ENCODE measurements around the gene SYT2.
A peak's percentile ranks its signal among the peaks of the same experiment; 100 is the strongest.

The SYT2 gene

GRCh38 chr1:202578565-202578964 lies 131.7 kb downstream of the SYT2 start:
- no peak for ATAC-seq (replicated peaks)
- Mint-ChIP-seq H3K4me3 (no peak overlapping the region), H3K9me3 (no peaks in the 10 kb centered on the region), H3K27ac (no peak overlapping the region), H3K4me1 (ENCODE audit: low read depth in 2 of 2) (no peaks in the 10 kb centered on the region), H3K27me3 (no peaks in the 10 kb centered on the region), H3K36me3 (ENCODE audit: insufficient read depth) (no peaks in the 10 kb centered on the region)
- no peak for DNase-seq

GRCh38 chr1:202578001-202578504 lies 132.2 kb downstream of the SYT2 start:
- Mint-ChIP-seq H3K27me3 (no peaks in the 10 kb centered on the region), H3K9me3 (no peaks in the 10 kb centered on the region), H3K4me3 (no peak overlapping the region), H3K27ac (no peak overlapping the region), H3K36me3 (ENCODE audit: insufficient read depth) (no peaks in the 10 kb centered on the region), H3K4me1 (ENCODE audit: low read depth in 2 of 2) (no peaks in the 10 kb centered on the region)
- no peak for DNase-seq
- ATAC-seq (replicated peaks) = no peak

- Mint-ChIP-seq H3K27me3 (no peaks in the 10 kb centered on the region), H3K9me3 (no peaks in the 10 kb centered on the region), H3K4me3 (no peak overlapping the region), H3K4me1 (ENCODE audit: low read depth in 2 of 2) (no peaks in the 10 kb centered on the region), H3K36me3 (ENCODE audit: insufficient read depth) (peaks cover 4% of the 10 kb centered on the region), H3K27ac (no peak overlapping the region)
- no peak for DNase-seq
- ATAC-seq (replicated peaks) = no peak
Observed at GRCh38 chr1:202577381-202577780, 132.9 kb downstream of the SYT2 start.

- Mint-ChIP-seq H3K9me3 (no peaks in the 10 kb centered on the region), H3K27ac (no peak overlapping the region), H3K27me3 (no peaks in the 10 kb centered on the region), H3K36me3 (ENCODE audit: insufficient read depth) (peaks cover 4% of the 10 kb centered on the region), H3K4me3 (no peak overlapping the region), H3K4me1 (ENCODE audit: low read depth in 2 of 2) (no peaks in the 10 kb centered on the region)
- no peak for DNase-seq
- no peak for ATAC-seq (replicated peaks)
Observed at GRCh38 chr1:202576816-202577215, 133.4 kb downstream of the SYT2 start.

GRCh38 chr1:202575918-202576653 lies 134.2 kb downstream of the SYT2 start:
- Mint-ChIP-seq H3K36me3 (ENCODE audit: insufficient read depth) (peaks cover 4% of the 10 kb centered on the region), H3K4me3 (no peak overlapping the region), H3K27ac (no peak overlapping the region), H3K27me3 (no peaks in the 10 kb centered on the region), H3K9me3 (no peaks in the 10 kb centered on the region), H3K4me1 (ENCODE audit: low read depth in 2 of 2) (no peaks in the 10 kb centered on the region)
- ATAC-seq (replicated peaks) (no peak), DNase-seq (no peak)

- Mint-ChIP-seq H3K27me3 (no peaks in the 10 kb centered on the region), H3K9me3 (no peaks in the 10 kb centered on the region), H3K27ac (no peak overlapping the region), H3K4me1 (ENCODE audit: low read depth in 2 of 2) (no peaks in the 10 kb centered on the region), H3K4me3 (no peak overlapping the region), H3K36me3 (ENCODE audit: insufficient read depth) (peaks cover 7% of the 10 kb centered on the region)
- DNase-seq (no peak), ATAC-seq (replicated peaks) (no peak)
Observed at GRCh38 chr1:202572867-202573266, 137.4 kb downstream of the SYT2 start.

- no peaks in the 10 kb centered on the region for H3K27me3 Mint-ChIP-seq
- ATAC-seq (replicated peaks) (no peak), DNase-seq (peak in 2 of 3 experiments; percentile 2 to 14)
- no peak overlapping the region for H3K27ac Mint-ChIP-seq
- H3K9me3 Mint-ChIP-seq = no peaks in the 10 kb centered on the region
- H3K36me3 Mint-ChIP-seq (ENCODE audit: insufficient read depth) = peaks cover 7% of the 10 kb centered on the region
- H3K4me1 Mint-ChIP-seq (ENCODE audit: low read depth in 2 of 2) = no peaks in the 10 kb centered on the region
- no peak overlapping the region for H3K4me3 Mint-ChIP-seq
Observed at GRCh38 chr1:202571719-202572339, 138.4 kb downstream of the SYT2 start.

- Mint-ChIP-seq H3K9me3 (no peaks in the 10 kb centered on the region), H3K27ac (no peak overlapping the region), H3K4me3 (no peak overlapping the region), H3K36me3 (ENCODE audit: insufficient read depth) (peaks cover 7% of the 10 kb centered on the region), H3K27me3 (no peaks in the 10 kb centered on the region), H3K4me1 (ENCODE audit: low read depth in 2 of 2) (peaks cover 0 to 2% of the 10 kb centered on the region in 2 donors)
- DNase-seq (no peak), ATAC-seq (replicated peaks) (no peak)
Observed at GRCh38 chr1:202569393-202570322, 140.6 kb downstream of the SYT2 start.

GRCh38 chr1:202568826-202569225 lies 141.4 kb downstream of the SYT2 start:
- ATAC-seq (replicated peaks) (no peak), DNase-seq (no peak)
- peaks cover 7% of the 10 kb centered on the region for H3K36me3 Mint-ChIP-seq (ENCODE audit: insufficient read depth)
- H3K4me1 Mint-ChIP-seq (ENCODE audit: low read depth in 2 of 2) = peaks cover 0 to 2% of the 10 kb centered on the region in 2 donors
- H3K27me3 Mint-ChIP-seq = no peaks in the 10 kb centered on the region
- H3K27ac Mint-ChIP-seq = no peak overlapping the region
- H3K4me3 Mint-ChIP-seq = no peak overlapping the region
- H3K9me3 Mint-ChIP-seq = no peaks in the 10 kb centered on the region

GRCh38 chr1:202568410-202568809 lies 141.8 kb downstream of the SYT2 start:
- no peaks in the 10 kb centered on the region for H3K27me3 Mint-ChIP-seq
- H3K4me3 Mint-ChIP-seq = no peak overlapping the region
- DNase-seq (no peak), ATAC-seq (replicated peaks) (no peak)
- H3K4me1 Mint-ChIP-seq (ENCODE audit: low read depth in 2 of 2) = peaks cover 0 to 2% of the 10 kb centered on the region in 2 donors
- peaks cover 7% of the 10 kb centered on the region for H3K36me3 Mint-ChIP-seq (ENCODE audit: insufficient read depth)
- H3K27ac Mint-ChIP-seq = no peak overlapping the region
- no peaks in the 10 kb centered on the region for H3K9me3 Mint-ChIP-seq

- H3K27me3 Mint-ChIP-seq = no peaks in the 10 kb centered on the region
- no peak overlapping the region for H3K4me3 Mint-ChIP-seq
- H3K27ac Mint-ChIP-seq = no peak overlapping the region
Observed at GRCh38 chr1:202567738-202568137, 142.5 kb downstream of the SYT2 start.

GRCh38 chr1:202565890-202566602 lies 144.2 kb downstream of the SYT2 start:
- H3K36me3 Mint-ChIP-seq (ENCODE audit: insufficient read depth) = peaks cover 11% of the 10 kb centered on the region
- H3K4me3 Mint-ChIP-seq = no peak overlapping the region
- H3K27ac Mint-ChIP-seq = no peak overlapping the region

More at GRCh38 chr1:202567738-202568137, 142.5 kb downstream of the SYT2 start:
- no peak for DNase-seq
- Mint-ChIP-seq H3K36me3 (ENCODE audit: insufficient read depth) (peaks cover 11% of the 10 kb centered on the region), H3K4me1 (ENCODE audit: low read depth in 2 of 2) (peaks cover 0 to 2% of the 10 kb centered on the region in 2 donors), H3K9me3 (no peaks in the 10 kb centered on the region)
- ATAC-seq (replicated peaks) = no peak

GRCh38 chr1:202564958-202565495 lies 145.2 kb downstream of the SYT2 start:
- peaks cover 11% of the 10 kb centered on the region for H3K36me3 Mint-ChIP-seq (ENCODE audit: insufficient read depth)
- H3K27ac Mint-ChIP-seq = peak overlapping the region in 1 of 2 donors; percentile 26
- H3K9me3 Mint-ChIP-seq = no peaks in the 10 kb centered on the region
- no peaks in the 10 kb centered on the region for H3K27me3 Mint-ChIP-seq
- H3K4me3 Mint-ChIP-seq = no peak overlapping the region
- ATAC-seq (replicated peaks) (no peak), DNase-seq (no peak)
- H3K4me1 Mint-ChIP-seq (ENCODE audit: low read depth in 2 of 2) = peaks cover 0 to 2% of the 10 kb centered on the region in 2 donors

More at GRCh38 chr1:202565890-202566602, 144.2 kb downstream of the SYT2 start:
- H3K9me3 Mint-ChIP-seq = no peaks in the 10 kb centered on the region
- DNase-seq (no peak), ATAC-seq (replicated peaks) (no peak)
- peaks cover 0 to 2% of the 10 kb centered on the region in 2 donors for H3K4me1 Mint-ChIP-seq (ENCODE audit: low read depth in 2 of 2)
- H3K27me3 Mint-ChIP-seq = no peaks in the 10 kb centered on the region
